HFF-Myc (cell line): Measurements from ENCODE around the gene IGFBP2.

Experiments
- DNase-seq: peaks from one replicate; pipeline ENCODE4 v3.0.0-alpha.2; 2011; ENCODE audit warnings: low read depth; ENCODE audit errors: extremely low read depth
- H3K4me3 ChIP-seq: replicated peaks from 2 replicates; pipeline ENCODE4 v1.5.1; 2011; ENCODE audit warnings: low read depth, mild to moderate bottlenecking, control low read depth, low read length
- CTCF ChIP-seq: IDR thresholded peaks from 2 replicates; pipeline ENCODE4 v1.5.1; 2012; ENCODE audit warnings: mild to moderate bottlenecking, low read depth, low read length, control low read depth; ENCODE audit errors: missing control alignments

IGFBP2 gene

GRCh38 chr2:216632952-216633615 lies at the start of gene IGFBP2:
TSS of gene IGFBP2 (plus strand) at chr2:216633420. CDS start at chr2:216633524, 104 bp downstream.
- DNase-seq: no peak
- no peak for TF ChIP-seq CTCF
- peak within 1 kb of the TSS; percentile 78 for H3K4me3 ChIP-seq

GRCh38 chr2:216583606-216584005 lies 49.6 kb upstream of the IGFBP2 start:
- no peak for TF ChIP-seq CTCF
- DNase-seq: no peak
- H3K4me3 ChIP-seq: no peak overlapping the region

GRCh38 chr2:216584112-216584511 lies 49.1 kb upstream of the IGFBP2 start:
- no peak for DNase-seq
- H3K4me3 ChIP-seq: no peak overlapping the region
- no peak for TF ChIP-seq CTCF

- H3K4me3 ChIP-seq: no peak overlapping the region
- no peak for DNase-seq
- no peak for TF ChIP-seq CTCF
Measured at GRCh38 chr2:216585441-216585840, 47.8 kb upstream of the IGFBP2 start.

GRCh38 chr2:216588861-216589710 lies 44.1 kb upstream of the IGFBP2 start:
- DNase-seq: no peak
- H3K4me3 ChIP-seq: no peak overlapping the region
- no peak for TF ChIP-seq CTCF

- H3K4me3 ChIP-seq: no peak overlapping the region
- DNase-seq: no peak
- TF ChIP-seq CTCF: no peak
Measured at GRCh38 chr2:216589791-216590190, 43.4 kb upstream of the IGFBP2 start.
